ENCODE results near the gene PNPLA7.

DNA sequence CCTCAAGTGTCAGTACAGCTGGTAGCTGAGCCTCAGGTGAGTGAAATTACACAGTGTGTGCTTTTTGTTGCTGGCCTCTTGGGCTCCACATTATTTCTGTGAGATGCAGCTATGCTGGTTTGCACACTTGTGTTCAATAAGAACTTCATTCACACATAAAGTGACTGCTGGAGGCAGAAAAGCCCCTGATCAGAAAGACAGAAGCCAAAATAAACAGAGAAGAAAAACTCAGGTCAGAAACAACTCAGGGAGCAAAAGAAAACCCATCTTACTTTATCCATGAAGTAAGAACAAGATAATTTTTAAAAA is 15.1 kb downstream of the PNPLA7 start:
- TF ChIP-seq, protein P1, sequence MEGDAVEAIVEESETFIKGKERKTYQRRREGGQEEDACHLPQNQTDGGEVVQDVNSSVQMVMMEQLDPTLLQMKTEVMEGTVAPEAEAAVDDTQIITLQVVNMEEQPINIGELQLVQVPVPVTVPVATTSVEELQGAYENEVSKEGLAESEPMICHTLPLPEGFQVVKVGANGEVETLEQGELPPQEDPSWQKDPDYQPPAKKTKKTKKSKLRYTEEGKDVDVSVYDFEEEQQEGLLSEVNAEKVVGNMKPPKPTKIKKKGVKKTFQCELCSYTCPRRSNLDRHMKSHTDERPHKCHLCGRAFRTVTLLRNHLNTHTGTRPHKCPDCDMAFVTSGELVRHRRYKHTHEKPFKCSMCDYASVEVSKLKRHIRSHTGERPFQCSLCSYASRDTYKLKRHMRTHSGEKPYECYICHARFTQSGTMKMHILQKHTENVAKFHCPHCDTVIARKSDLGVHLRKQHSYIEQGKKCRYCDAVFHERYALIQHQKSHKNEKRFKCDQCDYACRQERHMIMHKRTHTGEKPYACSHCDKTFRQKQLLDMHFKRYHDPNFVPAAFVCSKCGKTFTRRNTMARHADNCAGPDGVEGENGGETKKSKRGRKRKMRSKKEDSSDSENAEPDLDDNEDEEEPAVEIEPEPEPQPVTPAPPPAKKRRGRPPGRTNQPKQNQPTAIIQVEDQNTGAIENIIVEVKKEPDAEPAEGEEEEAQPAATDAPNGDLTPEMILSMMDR (IDR thresholded peaks at IDR 0.05): peak; percentile 1
- no peak for TF ChIP-seq EZH2 (IDR thresholded peaks at IDR 0.05; ENCODE audit: borderline replicate concordance, insufficient read depth, low read depth, low read length, poor library complexity, severe bottlenecking)

Measured in B cell (primary cell).